Activated T-cell treated with anti-CD3 and anti-CD28 coated beads for 48 hours (primary cell): ENCODE data around the gene NRG4.
"Not testable (repeated sequence)": the region's sequence is repeated elsewhere in the genome, so short reads cannot be mapped to it uniquely, and the experiment has no call there.

Source experiments
- DNase-seq: peaks from one replicate; pipeline ENCODE4 v3.0.0-alpha.2; 2020; ENCODE audit warnings: low read depth

The NRG4 gene

DNA sequence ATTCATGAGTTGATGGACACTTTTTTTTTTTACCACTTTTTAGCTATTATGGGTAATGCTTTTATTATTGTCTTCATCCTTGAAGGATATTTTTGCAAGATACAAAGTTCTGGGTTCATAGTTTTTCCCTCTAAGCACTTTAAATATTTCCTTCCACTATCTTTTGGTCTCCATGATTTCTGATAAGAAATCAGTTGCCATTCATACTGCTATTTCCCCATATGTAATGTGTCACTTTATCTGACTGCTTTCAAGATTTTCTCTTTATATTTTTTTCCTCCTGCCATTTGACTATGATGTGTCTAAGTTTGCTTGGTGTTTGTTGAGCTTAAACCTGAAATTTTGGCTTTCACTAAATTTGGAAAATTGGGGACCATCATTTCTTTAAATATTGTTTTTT is 19.3 kb downstream of the NRG4 start:
- no peak for DNase-seq

- no peak for DNase-seq
These were observed 22.3 kb downstream of the NRG4 start for GRCh38 chr15:75989875-75990274.

DNA sequence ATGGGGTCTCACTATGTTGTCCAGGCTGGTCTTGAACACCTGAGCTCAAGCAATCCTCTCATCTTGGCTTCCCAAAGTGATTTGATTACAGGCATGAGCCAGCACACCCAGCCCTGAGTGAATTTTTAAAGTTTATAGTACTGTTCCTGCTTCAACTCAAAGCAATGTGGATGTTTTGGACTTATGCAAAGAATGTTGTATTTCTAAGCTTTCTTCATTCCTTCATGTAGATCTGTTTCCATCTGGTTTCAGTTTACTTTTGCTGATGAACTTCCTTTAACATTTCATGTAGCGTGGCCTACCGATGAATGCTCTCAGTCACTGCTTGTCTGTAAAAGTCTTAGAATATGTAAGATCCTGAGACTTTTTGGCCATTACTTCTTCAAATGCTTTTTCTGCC is 23.2 kb downstream of the NRG4 start:
- DNase-seq: no peak

- DNase-seq: no peak
These were observed 26.3 kb downstream of the NRG4 start for GRCh38 chr15:75985971-75986370.

- not testable (repeated sequence) for DNase-seq
These were observed 27.5 kb downstream of the NRG4 start for GRCh38 chr15:75984706-75985105.

- no peak for DNase-seq
These were observed 29.8 kb downstream of the NRG4 start for GRCh38 chr15:75982468-75982867.

DNA sequence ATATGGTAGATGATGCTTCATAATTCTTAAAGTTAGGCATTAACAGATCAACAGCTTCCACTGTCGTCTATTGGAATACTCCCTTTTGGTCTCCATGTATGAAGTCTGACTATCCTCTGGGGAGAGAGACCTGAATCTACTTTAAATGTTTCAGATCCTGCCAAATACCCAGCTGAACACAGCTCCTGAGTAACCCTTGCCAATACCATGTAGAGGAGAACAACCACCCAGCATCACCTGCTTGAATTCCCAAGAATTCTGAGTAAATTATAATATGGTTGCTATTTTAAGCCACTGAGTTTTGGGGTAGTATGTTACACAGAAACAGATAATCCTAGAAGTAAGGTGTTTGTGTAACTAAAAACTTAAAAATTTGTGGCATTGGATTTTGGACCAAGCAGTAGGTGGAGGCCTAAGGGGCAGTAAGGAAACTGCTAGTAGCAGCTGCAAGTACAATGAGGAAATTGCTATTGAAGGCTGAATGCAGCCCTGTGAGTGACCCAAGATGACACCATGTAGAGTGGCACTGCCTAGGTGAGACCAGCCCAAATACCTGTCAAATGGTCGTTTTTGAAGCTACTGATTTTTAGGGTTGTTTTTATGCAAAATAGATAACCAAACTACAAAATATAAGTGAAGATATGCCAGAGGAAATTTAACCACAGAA is 30.9 kb downstream of the NRG4 start:
- DNase-seq: no peak

DNA sequence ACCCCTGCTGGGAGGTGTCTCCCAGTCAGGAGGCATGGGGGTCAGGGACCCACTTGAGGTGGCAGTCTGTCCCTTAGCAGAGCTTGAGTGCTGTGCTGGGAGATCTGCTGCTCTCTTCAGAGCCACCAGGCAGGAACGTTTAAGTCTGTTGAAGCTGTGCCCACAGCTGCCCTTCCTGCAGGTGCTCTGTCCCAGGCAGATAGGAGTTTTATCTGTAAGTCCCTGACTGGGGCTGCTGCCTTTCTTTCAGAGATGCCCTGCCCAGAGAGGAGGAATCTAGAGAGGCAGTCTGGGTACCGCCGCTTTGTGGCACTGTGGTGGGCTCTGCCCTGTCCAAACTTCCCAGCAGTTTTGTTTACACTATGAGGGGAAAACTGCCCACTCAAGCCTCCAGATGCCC is 35.5 kb downstream of the NRG4 start:
- not testable (repeated sequence) for DNase-seq

- no peak for DNase-seq
These were observed 46.2 kb downstream of the NRG4 start for GRCh38 chr15:75966073-75966472.

DNA sequence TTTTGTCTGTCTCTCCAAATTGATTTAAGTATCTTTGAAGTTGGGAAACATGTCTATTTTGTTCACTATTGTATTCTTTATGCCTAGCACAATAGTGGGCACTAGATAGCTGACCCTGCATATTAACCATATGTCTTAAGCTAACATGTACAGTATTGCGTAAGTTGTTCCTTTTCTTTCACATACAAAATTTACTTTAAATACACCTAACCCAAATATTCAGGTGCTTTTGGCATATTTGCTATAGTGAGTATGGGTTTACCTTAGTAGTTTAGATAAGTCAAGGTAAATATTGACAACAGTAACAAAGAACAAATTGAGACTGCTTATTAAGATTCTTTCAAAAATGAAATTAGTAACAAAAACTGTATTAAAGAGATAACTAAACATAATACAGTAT is 50.9 kb downstream of the NRG4 start:
- DNase-seq: no peak

DNA sequence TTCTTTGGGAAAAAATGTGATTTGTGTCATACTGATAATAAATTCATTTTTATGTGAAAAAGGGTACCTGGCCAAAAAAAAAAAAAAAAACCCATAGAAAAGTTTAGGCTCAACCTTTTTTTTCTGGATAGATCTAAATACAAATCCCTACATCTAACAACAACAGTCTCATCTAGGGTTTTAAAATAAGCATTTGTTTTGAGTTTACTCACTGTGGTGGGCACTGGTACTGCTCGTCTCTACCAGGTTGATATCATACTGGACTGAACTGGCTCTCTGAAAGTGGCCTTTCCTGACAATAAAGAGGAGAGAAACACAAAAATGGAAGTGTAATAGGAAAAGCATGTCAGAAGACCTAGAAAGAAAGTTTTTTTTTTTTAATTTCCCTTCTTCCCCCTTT is 56.5 kb downstream of the NRG4 start:
- no peak for DNase-seq

- no peak for DNase-seq
These were observed 59.7 kb downstream of the NRG4 start for GRCh38 chr15:75952525-75952924.

GRCh38 chr15:75948761-75949296 is 63.4 kb downstream of the NRG4 start:
- no peak for DNase-seq

DNA sequence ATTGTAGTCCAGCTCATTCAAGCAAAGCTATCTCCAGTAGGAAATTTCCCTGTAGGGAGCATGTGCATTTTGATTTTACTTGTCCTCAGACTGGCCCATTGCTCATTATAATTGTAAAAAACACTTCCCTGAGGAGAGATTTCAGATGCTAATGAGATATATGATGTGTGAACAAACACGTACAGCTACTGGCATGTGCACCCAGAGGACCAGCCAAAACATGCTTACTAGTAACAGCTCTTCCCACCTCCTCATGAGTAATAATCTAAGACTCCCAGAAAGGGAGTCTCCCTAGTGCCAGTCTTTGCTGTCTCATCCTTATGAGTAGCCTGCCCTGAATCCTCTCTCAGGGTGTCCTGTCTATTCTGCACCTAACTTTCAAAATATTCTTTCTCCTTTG is 65.1 kb downstream of the NRG4 start:
- no peak for DNase-seq

DNA sequence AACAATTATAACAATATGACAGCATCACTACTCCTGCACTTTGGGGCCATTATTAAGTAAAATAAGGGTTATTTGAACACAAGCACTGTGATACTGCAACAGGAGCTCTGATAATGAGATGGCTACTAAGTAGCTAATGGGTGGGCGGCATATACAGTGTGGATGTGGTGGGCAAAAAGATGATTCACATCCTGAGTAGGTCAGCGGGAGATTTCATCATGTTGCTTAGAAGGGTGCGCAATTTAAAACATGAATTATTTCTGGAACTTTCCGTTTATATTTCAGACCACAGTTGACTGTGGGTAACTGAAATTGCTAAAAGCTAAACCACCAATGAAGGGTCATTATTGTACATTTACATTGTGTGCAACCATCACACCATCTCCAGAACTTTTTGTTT is 66.3 kb downstream of the NRG4 start:
- no peak for DNase-seq

DNA sequence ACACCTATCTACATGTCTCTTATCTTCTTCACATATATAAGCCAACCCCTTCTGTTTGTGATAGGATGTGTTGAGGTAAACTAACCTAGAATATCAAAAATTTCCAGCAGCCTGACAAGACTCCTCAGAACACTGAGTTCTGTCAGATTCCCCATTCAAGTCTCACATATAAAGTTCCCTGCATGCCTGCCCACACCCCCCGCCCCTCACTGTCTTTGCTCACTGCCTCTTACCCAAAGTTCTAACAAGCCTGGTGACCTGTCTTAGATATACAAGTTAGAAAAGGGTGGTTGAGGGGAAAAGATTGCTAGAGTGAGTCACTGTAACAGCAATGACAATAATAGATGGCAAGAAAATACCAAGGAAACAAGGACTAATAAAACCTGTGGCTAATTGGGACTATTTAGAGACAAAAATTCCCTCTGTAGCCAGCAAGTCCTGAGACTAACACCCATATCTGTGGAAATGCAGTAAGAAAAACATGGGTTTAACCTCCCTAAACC is 68.5 kb downstream of the NRG4 start:
- DNase-seq: no peak

- no peak for DNase-seq
These were observed 69.0 kb downstream of the NRG4 start for GRCh38 chr15:75943246-75943645.

DNA sequence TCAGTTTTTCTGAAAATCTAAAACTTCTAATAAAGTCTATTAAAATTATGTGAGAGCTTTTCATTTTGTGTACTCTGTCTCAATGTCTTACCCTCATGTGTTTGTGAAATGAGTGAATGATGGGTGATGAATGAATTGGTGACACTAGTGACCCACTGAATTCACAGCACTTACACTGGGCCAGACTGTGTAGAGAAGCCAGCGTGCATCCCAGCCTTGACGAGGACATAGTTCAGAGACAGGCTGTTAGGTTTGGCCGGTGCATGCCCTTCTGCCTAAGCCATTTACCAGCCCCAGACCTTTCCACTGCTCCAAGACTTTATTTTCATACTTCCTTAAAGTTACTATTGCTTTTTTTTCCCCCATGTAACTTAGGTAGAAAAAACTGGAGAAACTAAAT is 69.8 kb downstream of the NRG4 start:
- no peak for DNase-seq

GRCh38 chr15:75930866-75931265 is 81.4 kb downstream of the NRG4 start:
- DNase-seq: no peak

- no peak for DNase-seq
These were observed 82.2 kb downstream of the NRG4 start for GRCh38 chr15:75929799-75930565.

DNA sequence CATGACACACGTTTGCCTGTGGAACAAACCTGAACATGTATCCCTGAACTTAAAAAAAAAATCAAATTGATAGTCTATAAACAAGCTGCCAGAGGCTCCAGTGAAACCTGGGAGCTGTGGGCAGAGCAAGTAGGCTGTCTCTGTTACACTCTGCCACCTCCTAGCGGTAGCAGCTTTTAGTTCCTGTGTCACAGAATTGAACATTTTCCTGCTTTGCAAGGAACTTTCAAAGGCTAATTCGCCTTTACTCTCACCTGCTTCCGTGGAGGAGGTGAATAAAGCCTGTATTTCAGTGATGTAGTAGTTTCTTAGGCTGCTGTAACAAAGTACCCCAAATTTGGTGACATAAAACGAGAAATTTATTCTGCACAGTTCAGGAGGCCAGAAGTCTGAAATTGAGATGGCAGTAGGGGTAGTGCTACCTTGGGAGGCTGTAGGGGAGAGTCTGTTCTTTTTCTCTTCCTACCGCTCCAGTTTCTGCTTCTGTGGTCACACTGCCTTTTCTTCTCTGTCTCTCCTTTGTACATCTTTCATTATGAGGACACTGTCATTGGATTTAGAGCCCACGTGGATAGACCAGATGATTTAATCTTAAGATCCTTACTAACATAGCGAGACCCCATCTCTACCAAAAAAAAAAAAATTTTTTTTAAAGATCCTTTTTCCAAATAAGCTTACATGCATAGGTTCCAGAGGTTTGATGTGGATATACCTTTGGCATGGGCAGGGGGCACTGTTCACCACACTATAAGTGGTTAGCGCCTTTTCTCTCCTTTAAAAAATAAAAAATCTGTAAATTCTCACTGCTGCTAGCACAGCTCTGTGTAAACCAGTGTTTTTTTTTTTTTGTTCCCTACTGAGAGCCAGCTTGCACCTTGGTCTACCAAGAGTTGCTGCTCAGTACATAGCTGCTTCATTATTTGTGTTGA is 83.3 kb downstream of the NRG4 start:
- no peak for DNase-seq

- no peak for DNase-seq
These were observed 84.6 kb downstream of the NRG4 start for GRCh38 chr15:75927601-75928000.
